ENCODE data around the gene TMEM186. TPM values are rescaled to one million over a fixed set of nuclear protein-coding genes. Genes with fewer than 3 reads are reported as not detected.

Gene TMEM186
- total and polyA plus RNA-seq, 2 of the 4 experiments (the other 2 are of a cell fraction) = 5.7 to 6.8 TPM

DNA sequence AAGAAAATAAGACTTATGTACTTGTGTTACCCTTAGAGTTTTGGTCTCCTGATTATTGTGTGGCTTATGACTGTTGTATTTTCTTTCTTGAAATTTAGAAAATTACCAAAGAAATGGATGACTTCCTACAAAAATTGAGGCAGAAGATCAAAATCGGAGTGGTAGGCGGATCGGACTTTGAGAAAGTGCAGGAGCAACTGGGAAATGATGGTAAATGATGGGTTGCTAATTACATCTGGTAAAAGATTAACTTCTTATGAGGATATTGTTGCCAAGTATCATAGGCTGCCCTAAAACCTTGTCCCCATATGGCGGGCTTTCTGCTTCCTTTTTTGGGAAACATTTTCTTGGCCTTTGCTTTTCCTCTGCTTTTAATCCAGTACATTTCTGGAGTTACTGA is 4.3 kb upstream of the TMEM186 start:
- no CpG with 5 or more reads among the region's 4 CpGs for WGBS, 2 experiments (ENCODE audit: extremely low coverage in 2 of 2, insufficient read length in 1 of 2)
- ATAC-seq (ENCODE audit: low read depth) = no peak
- intact Hi-C loops (cut with micrococcal nuclease) (no loop called here), in situ Hi-C loops (cut with MboI; ENCODE audit: low sequenced_read_pairs) (no loop called here), dilution Hi-C loops (cut with HindIII; ENCODE audit: low sequenced_read_pairs, unreplicated experiment) (no loop called here)
- Histone ChIP-seq H3K9me3 (ENCODE audit: control insufficient read depth, insufficient read depth, low read length) (no peaks in the 10 kb centered on the region), H3K9ac (ENCODE audit: low read depth, low read length) (no peak overlapping the region), H2BK20ac (ENCODE audit: low read depth, low read length) (no peak overlapping the region), H2AK9ac (replicated peaks; ENCODE audit: low read depth, low read length, poor library complexity) (no peak overlapping the region), H2BK120ac (ENCODE audit: low read depth, low read length) (no peak overlapping the region), H3K18ac (ENCODE audit: low read depth, low read length) (no peak overlapping the region), H4K20me1 (ENCODE audit: insufficient read depth, low read length) (peaks cover 67% of the 10 kb centered on the region), H3K9me1 (ENCODE audit: insufficient read depth, low read length) (peaks cover 5% of the 10 kb centered on the region), H3K79me1 (ENCODE audit: low read depth in 1 of 2, low read length in 2 of 2) (peaks cover 16 to 52% of the 10 kb centered on the region in 2 experiments), H3K56ac (ENCODE audit: extremely low read depth, insufficient read depth, low read length) (no peak overlapping the region), H3K4me2 (ENCODE audit: low read depth, low read length) (no peak overlapping the region), H4K8ac (ENCODE audit: low read depth in 2 of 2, low read length in 2 of 2) (no peak overlapping the region), H3K36me3 (ENCODE audit: control insufficient read depth, insufficient read depth, low read length) (peaks cover 38% of the 10 kb centered on the region), H4K5ac (ENCODE audit: low read depth, low read length) (no peak overlapping the region), H3K4me1 (ENCODE audit: control insufficient read depth, insufficient read depth, low read length) (peaks cover 3% of the 10 kb centered on the region), H2AK5ac (ENCODE audit: low read depth, low read length) (no peak overlapping the region), H3K27me3 (ENCODE audit: control insufficient read depth, insufficient read depth, low read length) (no peaks in the 10 kb centered on the region), H3K14ac (replicated peaks; ENCODE audit: low read depth, low read length) (no peak overlapping the region), H3K27ac (ENCODE audit: insufficient read depth, low read length) (no peak overlapping the region), H2BK15ac (ENCODE audit: low read depth, low read length) (no peak overlapping the region), H4K91ac (ENCODE audit: insufficient read depth, low read depth, low read length) (no peak overlapping the region), H2BK5ac (ENCODE audit: low read depth, low read length, poor library complexity, severe bottlenecking) (no peak overlapping the region), H3K23ac (ENCODE audit: low read depth, low read length) (no peak overlapping the region), H3K4ac (ENCODE audit: low read depth, low read length) (no peak overlapping the region), H2AFZ (replicated peaks; ENCODE audit: low read length, poor library complexity) (no peak overlapping the region), H3K4me3 (ENCODE audit: insufficient read depth, low read depth, low read length) (no peak overlapping the region)
- ChIA-PET POLR2A (ENCODE audit: unreplicated experiment) (no interaction called here), CTCF (no interaction called here)
- DNase-seq = no peak
- TF ChIP-seq, protein P1, sequence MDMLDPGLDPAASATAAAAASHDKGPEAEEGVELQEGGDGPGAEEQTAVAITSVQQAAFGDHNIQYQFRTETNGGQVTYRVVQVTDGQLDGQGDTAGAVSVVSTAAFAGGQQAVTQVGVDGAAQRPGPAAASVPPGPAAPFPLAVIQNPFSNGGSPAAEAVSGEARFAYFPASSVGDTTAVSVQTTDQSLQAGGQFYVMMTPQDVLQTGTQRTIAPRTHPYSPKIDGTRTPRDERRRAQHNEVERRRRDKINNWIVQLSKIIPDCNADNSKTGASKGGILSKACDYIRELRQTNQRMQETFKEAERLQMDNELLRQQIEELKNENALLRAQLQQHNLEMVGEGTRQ (IDR thresholded peaks at IDR 0.05; ENCODE audit: low read depth, low read length) = no peak
- TF ChIP-seq, protein P2, sequence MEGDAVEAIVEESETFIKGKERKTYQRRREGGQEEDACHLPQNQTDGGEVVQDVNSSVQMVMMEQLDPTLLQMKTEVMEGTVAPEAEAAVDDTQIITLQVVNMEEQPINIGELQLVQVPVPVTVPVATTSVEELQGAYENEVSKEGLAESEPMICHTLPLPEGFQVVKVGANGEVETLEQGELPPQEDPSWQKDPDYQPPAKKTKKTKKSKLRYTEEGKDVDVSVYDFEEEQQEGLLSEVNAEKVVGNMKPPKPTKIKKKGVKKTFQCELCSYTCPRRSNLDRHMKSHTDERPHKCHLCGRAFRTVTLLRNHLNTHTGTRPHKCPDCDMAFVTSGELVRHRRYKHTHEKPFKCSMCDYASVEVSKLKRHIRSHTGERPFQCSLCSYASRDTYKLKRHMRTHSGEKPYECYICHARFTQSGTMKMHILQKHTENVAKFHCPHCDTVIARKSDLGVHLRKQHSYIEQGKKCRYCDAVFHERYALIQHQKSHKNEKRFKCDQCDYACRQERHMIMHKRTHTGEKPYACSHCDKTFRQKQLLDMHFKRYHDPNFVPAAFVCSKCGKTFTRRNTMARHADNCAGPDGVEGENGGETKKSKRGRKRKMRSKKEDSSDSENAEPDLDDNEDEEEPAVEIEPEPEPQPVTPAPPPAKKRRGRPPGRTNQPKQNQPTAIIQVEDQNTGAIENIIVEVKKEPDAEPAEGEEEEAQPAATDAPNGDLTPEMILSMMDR (conservative IDR thresholded peaks at IDR 0.05; ENCODE audit: low read depth, low read length) = no peak
- TF ChIP-seq FOS (IDR thresholded peaks at IDR 0.05; ENCODE audit: low read depth, low read length) = no peak
- no TSS peak for BruUV-seq (replicated peaks)
